Mucosa of stomach (tissue), 1 donor: ENCODE results near the gene CCDC57.
A peak's percentile ranks its signal among the peaks of the same experiment; 100 is the strongest.

ENCODE experiments used
- H3K27me3 ChIP-seq: one replicate; pipeline ENCODE4 v1.7.0; 2013; ENCODE audit warnings: mild to moderate bottlenecking, low read length; ENCODE audit not compliant: control insufficient read depth, insufficient read depth
- H3K36me3 ChIP-seq: one replicate; pipeline ENCODE4 v1.7.0; 2013; ENCODE audit warnings: low read length; ENCODE audit not compliant: control insufficient read depth, insufficient read depth
- H3K4me1 ChIP-seq: one replicate; pipeline ENCODE4 v1.7.0; 2013; ENCODE audit warnings: mild to moderate bottlenecking, low read length; ENCODE audit not compliant: control insufficient read depth, insufficient read depth
- H3K4me3 ChIP-seq: one replicate; pipeline ENCODE4 v1.7.0; 2013; ENCODE audit warnings: low read length
- H3K9ac ChIP-seq: one replicate; pipeline ENCODE4 v1.7.0; 2013; ENCODE audit warnings: mild to moderate bottlenecking, low read length, moderate library complexity
- H3K9me3 ChIP-seq: one replicate; pipeline ENCODE4 v1.7.0; 2013; ENCODE audit warnings: mild to moderate bottlenecking, low read length, moderate library complexity; ENCODE audit not compliant: control insufficient read depth
- donor health status: Pancreatic carcinoma.

Gene CCDC57

DNA sequence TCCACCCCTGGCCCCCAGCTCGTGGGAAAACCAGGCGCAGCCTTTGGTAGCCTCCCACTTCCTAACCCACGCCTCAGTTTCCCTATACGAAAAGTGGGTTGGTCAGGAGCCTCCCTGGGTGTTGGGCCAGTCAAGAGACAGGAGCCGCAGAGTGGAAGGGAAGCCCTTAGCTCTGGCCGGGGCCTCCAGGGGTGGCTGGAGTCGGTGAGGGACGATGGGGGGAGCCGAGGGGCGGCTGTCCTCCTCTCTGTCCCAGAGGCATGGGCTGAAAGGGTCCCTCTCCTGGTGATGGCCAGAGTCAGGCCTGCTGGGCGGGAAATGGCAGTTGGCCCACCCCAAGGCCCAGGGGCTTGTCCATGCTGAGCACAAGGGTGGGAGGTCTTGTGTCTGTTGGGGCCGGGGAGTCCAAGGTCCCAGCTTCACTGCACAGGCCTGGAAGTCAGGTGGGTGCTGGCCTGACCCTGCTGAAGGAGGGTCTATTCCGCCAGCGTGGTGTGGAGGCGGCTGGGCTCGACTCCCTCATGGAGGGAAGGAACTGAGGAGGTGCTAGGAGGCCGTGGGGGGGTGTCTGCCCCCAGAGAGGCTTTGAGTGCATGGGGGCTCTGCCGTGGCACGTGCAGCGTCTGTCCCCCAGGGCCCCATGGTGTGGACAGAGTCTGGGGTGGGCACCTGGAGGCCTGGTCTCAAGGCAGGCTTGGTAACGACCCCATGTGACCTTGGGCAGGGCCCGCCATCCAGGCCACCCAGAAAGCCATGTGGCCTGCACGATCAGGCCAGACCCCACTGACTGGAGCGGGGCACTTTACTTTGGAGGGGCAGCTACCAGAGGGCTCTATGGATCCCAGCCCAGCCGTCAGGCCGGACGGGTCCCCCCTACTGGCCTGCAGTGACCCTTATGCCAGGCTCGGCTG lies 17.3 kb upstream of the CCDC57 start:
- H3K4me3 ChIP-seq: no peak overlapping the region
- H3K36me3 ChIP-seq: no peaks in the 10 kb centered on the region
- peaks cover 39% of the 10 kb centered on the region for H3K4me1 ChIP-seq
- H3K9ac ChIP-seq: peak overlapping the region; percentile 70
- no peaks in the 10 kb centered on the region for H3K27me3 ChIP-seq
- H3K9me3 ChIP-seq: no peaks in the 10 kb centered on the region

DNA sequence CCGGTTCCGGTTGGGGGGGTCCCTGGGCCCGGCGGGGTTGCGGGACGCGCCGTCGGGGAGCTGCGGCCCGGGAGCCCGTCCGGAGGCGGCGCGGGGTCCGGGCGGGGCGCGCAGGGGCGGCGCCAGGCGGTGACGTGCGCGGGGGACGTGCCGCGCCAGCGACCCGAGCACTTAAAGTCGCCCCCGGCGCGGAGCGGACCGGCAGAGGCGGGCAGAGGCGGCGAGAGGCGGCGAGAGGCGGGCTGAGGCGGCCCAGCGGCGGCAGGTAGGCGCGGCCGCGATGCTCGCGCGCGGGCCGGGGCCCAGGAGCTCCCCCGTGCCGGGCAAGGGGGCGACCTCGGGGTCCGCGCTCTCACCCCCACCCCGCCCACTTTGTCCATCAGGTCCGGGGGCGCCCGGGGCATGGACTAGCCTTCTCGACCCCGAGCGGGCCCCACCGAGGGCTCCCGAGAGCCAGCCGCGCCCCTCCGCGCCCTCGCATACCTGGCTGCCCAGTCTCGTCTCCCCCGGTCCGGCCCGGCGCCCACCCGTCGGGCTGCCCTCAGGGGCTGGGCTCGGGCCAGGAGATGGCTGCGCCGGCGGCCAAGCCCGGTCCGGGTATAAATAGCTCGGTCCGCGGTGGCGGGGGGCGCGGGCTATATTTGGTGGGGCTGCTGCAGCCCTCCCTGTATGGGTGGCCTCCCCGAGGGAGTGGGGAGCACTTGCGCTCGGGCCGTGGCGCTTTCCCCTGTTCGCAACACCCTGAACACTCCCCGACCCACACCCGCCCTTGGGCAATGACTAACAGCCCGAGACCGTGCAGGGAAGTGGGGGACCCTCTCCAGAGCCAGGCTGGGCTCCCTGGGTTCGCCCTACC lies 16.4 kb upstream of the CCDC57 start, which contains the start of gene SLC16A3:
SLC16A3 (plus strand) TSS at position 201 of the 856 bp plus-strand sequence. CDS start 6,967 bp downstream, outside the sequence.
- Histone ChIP-seq H3K27me3 (no peaks in the 10 kb centered on the region), H3K36me3 (no peaks in the 10 kb centered on the region), H3K4me1 (peaks cover 32% of the 10 kb centered on the region), H3K4me3 (no peak within 1 kb of the TSS), H3K9ac (peak within 1 kb of the TSS; percentile 76), H3K9me3 (no peaks in the 10 kb centered on the region)

DNA sequence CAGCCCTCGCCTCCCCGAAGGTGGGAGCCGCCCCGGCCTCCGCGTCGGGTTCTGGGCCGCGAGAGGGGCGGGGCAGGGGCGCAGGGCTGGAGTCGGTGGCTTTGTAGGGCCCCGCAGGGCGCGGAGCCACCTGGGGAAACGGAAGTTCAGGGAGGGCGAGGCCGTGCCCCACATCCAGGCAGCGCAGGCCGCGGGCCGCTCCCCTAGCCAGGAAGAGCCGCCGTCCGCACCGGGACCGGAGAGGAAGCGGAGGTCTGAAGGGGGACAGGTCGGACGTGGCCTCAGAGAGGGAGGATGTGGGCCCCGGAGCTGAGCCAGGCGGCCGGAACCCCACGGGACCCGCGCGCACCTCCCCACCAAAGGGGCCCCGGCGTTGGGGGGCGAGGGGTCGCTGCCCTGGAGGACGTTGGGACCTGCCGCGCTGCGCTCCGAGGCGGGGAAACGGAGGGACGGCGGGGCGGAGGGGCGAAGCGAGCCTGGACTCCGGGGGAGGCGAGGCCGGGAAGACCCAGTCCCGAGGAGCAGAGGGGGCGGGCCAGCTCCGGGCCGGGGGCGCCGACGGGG lies 15.7 kb upstream of the CCDC57 start:
- H3K4me1 ChIP-seq: peaks cover 32% of the 10 kb centered on the region
- no peaks in the 10 kb centered on the region for H3K9me3 ChIP-seq
- no peaks in the 10 kb centered on the region for H3K36me3 ChIP-seq
- peak overlapping the region; percentile 76 for H3K9ac ChIP-seq
- H3K4me3 ChIP-seq: no peak overlapping the region
- H3K27me3 ChIP-seq: no peaks in the 10 kb centered on the region

DNA sequence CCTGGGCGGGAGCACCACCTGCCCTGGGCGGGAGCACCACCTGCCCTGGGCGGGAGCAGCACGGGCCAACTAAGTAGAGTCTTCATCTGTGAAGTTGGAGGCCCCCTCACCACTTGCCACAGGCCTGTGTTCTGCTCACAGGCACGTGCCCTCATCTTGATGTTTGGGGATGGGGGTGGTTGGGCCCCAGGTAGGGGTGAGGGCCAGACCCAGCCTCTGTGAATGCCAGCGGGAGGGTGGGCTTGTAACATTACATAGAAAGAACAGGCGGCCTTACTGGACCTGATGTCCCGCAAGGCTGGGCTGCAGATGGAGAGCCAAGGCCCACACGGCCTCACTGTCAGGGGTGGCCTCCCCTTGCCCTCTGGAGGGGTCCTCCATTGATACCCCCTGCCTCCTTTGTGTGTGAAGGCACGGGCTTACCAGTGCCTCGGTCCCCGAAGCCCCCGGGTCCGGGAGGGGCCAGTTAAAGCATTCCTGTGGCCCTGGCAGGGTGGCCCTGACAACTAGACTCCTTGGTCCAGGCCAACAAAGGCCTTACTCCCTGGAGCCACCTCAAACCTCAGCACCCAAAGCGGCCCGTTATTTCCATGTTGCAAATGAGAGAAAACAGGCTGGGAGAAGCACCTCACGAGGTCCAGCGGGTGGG lies 15.1 kb upstream of the CCDC57 start:
- Histone ChIP-seq H3K9ac (peak overlapping the region; percentile 76), H3K36me3 (no peaks in the 10 kb centered on the region), H3K4me3 (no peak overlapping the region), H3K4me1 (peaks cover 32% of the 10 kb centered on the region), H3K9me3 (no peaks in the 10 kb centered on the region), H3K27me3 (no peaks in the 10 kb centered on the region)

DNA sequence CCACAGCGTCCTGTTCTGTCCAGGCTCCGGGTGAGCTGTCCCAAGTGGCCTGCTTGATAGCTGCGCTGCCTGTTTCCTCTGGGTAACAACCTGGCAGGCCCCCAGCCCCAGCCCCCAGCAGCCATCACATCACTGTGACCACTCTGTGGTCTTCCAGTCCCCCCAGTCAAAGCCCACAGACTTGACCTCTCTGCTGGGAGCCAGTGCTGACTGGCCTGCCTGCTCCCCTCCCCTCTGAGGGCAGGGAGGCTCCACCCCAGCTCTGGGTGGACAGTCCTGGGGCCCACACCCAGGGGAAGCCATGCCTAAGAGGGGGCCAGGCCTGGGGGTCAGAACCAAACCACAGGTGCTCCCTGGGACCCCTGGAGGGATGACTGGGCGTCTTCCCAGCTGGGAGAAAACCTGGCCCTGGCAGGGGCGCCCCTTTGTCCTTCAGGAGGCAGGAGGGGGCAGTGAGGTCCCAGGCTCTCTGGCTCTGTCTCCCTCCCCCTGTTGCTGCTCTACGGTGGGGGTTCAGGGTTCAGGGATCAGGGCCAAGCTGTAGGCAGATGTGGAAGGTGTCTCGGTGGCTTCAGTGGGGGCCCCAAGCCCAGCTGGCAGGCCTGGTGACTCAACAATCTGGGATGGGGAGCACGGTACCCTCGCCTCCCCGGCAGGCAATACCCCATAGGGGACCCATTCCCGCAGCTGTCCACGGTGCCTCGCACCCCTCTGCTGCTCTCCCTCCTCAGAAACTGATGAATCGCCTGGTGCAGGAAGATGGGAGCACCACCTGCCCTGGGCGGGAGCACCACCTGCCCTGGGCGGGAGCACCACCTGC lies 14.4 kb upstream of the CCDC57 start:
- Histone ChIP-seq H3K9ac (no peak overlapping the region), H3K9me3 (no peaks in the 10 kb centered on the region), H3K4me3 (no peak overlapping the region), H3K4me1 (peaks cover 29% of the 10 kb centered on the region), H3K27me3 (no peaks in the 10 kb centered on the region), H3K36me3 (no peaks in the 10 kb centered on the region)

DNA sequence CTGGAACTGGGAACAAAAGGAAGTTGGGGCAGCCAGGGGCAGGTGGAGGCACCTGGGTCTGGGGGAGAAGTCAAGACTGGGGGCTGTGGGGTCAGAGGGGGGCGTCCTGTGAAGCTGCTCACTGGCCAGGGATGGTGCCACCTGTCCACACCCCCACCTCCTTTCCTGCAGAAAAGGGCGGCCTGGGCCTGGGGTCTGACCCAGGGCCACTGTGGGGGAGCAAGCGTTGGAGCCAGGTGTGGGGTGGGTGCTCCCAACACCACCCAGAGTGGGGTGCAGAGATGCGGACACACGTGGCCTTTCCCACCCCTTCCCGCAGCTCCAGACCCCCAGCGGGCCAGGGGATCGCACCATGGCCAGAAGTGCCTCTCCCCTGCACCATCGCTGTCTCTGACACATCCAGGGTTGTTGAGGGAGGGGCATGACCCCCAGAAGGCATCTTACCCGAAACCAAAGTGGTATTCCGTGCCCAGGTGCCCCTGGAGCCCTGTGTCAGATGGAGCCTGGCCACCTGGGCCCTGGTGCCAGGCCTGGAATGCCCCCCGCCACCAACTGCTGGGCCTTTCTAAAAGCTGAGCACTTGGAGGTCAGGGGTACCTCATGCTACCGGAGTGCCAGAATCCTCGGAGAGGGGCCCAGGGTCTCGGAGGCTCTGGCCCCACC lies 13.6 kb upstream of the CCDC57 start:
- no peaks in the 10 kb centered on the region for H3K27me3 ChIP-seq
- H3K4me3 ChIP-seq: no peak overlapping the region
- H3K36me3 ChIP-seq: no peaks in the 10 kb centered on the region
- H3K4me1 ChIP-seq: peaks cover 21% of the 10 kb centered on the region
- no peak overlapping the region for H3K9ac ChIP-seq
- no peaks in the 10 kb centered on the region for H3K9me3 ChIP-seq

DNA sequence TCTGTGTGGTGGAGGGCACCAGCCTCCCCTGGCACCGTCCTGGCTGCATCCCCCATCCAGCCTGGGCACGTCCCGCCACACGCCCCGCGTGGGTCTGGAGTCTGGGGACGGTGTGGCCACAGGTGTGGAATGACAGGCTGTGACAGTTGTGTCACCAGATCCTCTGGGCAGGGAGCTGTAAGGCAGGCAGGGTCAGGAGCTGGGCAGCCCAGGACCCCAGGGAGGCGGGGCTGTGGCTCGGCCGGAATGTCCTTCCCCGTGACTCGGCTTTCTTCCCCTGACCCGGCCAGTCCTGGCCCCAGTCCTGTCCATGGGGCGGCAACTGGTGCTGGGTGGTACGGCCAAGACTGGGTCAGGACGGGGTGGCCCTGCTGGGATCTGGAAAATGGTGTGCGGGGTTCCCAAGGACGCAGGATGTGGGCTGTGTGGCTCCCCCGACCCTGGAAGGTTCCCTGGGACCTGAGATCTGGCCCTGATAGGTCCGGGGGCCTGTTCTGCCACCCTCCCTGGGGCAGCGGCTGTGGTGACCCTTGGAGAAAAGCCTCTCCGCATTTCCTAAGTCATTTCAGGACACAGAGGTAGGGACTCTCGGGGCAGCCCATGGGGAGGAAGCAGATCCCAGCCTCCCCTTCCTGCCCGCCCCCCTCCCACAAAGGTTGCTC lies 12.9 kb upstream of the CCDC57 start:
- Histone ChIP-seq H3K4me3 (no peak overlapping the region), H3K27me3 (no peaks in the 10 kb centered on the region), H3K36me3 (no peaks in the 10 kb centered on the region), H3K9me3 (no peaks in the 10 kb centered on the region), H3K4me1 (peaks cover 17% of the 10 kb centered on the region), H3K9ac (no peak overlapping the region)

DNA sequence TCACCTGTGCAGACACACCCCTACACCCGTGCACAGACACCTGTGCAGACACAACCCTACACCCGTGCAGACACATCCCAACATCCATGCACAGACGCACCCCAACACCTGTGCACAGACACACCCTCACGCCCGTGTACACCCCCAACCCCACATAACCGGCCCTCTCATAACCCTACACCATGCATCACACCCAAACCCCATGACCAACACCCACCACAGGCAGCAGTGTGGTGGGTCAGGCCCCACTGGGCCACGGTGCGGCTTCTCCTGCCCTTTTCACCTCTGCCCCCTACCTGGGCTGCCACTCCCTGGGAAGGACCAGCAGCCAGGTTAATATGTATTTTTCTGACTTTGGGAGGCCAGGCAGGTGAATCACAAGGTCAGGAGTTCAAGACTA lies 12.0 kb upstream of the CCDC57 start:
- H3K36me3 ChIP-seq: no peaks in the 10 kb centered on the region
- H3K27me3 ChIP-seq: no peaks in the 10 kb centered on the region
- H3K9me3 ChIP-seq: no peaks in the 10 kb centered on the region
- H3K4me3 ChIP-seq: no peak overlapping the region
- no peak overlapping the region for H3K9ac ChIP-seq
- H3K4me1 ChIP-seq: peaks cover 8% of the 10 kb centered on the region

DNA sequence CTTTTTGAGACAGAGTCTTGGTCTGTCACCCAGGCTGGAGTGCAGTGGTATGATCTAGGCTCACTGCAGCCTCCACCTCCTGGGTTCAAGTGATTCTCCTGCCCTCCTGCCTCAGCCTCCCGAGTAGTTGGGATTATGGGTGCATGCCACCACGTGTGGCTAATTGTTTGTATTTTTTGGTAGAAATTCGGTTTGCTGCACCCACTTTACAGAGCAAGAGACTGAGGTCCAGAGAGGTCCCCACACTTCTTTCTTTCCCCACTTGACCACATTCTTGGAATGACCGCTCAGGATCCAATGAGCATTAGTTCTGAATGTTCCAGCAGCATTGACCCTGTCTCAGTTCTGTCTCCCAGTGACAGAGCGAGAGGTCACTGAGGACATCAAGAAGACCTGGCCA lies 10.9 kb upstream of the CCDC57 start:
- Histone ChIP-seq H3K36me3 (no peaks in the 10 kb centered on the region), H3K9ac (no peak overlapping the region), H3K27me3 (no peaks in the 10 kb centered on the region), H3K4me3 (no peak overlapping the region), H3K9me3 (no peaks in the 10 kb centered on the region), H3K4me1 (peaks cover 3% of the 10 kb centered on the region)

DNA sequence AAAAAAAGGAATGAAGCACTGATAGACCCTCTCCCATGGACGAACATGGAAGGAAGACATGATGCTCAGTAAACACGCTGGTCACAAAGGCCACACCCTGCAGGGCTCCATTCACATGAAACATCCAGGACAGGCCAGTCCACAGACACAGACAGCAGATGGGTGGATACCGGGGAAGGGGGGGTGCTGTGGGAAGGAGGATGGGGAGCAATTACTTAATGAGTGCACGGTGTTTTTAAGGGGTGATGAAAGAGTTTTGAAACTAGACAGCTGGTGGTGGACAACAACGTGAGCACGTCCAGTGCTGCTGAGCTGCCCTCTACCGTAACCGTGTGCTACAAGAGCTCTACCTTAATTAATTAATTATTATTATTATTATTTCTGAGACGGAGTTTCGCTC lies 10.2 kb upstream of the CCDC57 start:
- no peaks in the 10 kb centered on the region for H3K27me3 ChIP-seq
- H3K9ac ChIP-seq: no peak overlapping the region
- H3K4me1 ChIP-seq: peaks cover 2% of the 10 kb centered on the region
- no peak overlapping the region for H3K4me3 ChIP-seq
- no peaks in the 10 kb centered on the region for H3K36me3 ChIP-seq
- H3K9me3 ChIP-seq: no peaks in the 10 kb centered on the region
